Liver (tissue), 9 donors: ENCODE data around the gene APOBEC3A. TPM values are rescaled to one million over a fixed set of nuclear protein-coding genes. Genes with fewer than 3 reads are reported as not detected.

Experiments
- DNase-seq: peaks from one replicate; pipeline ENCODE4 v3.0.0-alpha.2; 2017; ENCODE audit warnings: low spot score
- H3K27ac ChIP-seq, 2 donors: one replicate each; pipeline ENCODE4 v1.7.0; 2013; ENCODE audit warnings: inconsistent platforms in 2 of 2, low read length in 2 of 2, control low read depth in 1 of 2, low read depth in 1 of 2, mild to moderate bottlenecking in 1 of 2
- H3K27me3 ChIP-seq, 4 donors: one replicate each; pipeline versions ENCODE4 v1.6.1 to v1.7.0; 2013; ENCODE audit warnings: low read length in 3 of 4, inconsistent platforms in 1 of 4, mild to moderate bottlenecking in 1 of 4, moderate library complexity in 1 of 4; ENCODE audit not compliant: control insufficient read depth in 4 of 4, insufficient read depth in 4 of 4
- H3K36me3 ChIP-seq, 4 donors: one replicate each; pipeline versions ENCODE4 v1.6.1 to v1.7.0; 2013; ENCODE audit warnings: low read length in 3 of 4, mild to moderate bottlenecking in 3 of 4, low read depth in 1 of 4, moderate library complexity in 1 of 4; ENCODE audit not compliant: control insufficient read depth in 4 of 4, insufficient read depth in 3 of 4
- H3K4me1 ChIP-seq, 4 donors: one replicate each; pipeline versions ENCODE4 v1.6.1 to v1.7.0; 2013; ENCODE audit warnings: low read length in 3 of 4, mild to moderate bottlenecking in 3 of 4, moderate library complexity in 1 of 4; ENCODE audit not compliant: control insufficient read depth in 4 of 4, insufficient read depth in 4 of 4
- H3K4me3 ChIP-seq, 3 donors: one replicate each; pipeline versions ENCODE4 v1.6.1 to v1.7.0; 2013; ENCODE audit warnings: low read length in 3 of 3, control low read depth in 1 of 3, low read depth in 1 of 3, mild to moderate bottlenecking in 1 of 3
- H3K9ac ChIP-seq, 2 donors: one replicate each; pipeline ENCODE4 v1.7.0; 2013; ENCODE audit warnings: low read length in 2 of 2, mild to moderate bottlenecking in 2 of 2, moderate library complexity in 2 of 2, control low read depth in 1 of 2, low read depth in 1 of 2
- H3K9me3 ChIP-seq, 4 donors: one replicate each; pipeline versions ENCODE4 v1.6.1 to v1.7.0; 2013; ENCODE audit warnings: low read length in 3 of 4; ENCODE audit not compliant: control insufficient read depth in 4 of 4
- CTCF ChIP-seq: fragments of 150-350 bp; IDR thresholded peaks from 2 replicates; pipeline ENCODE4 v1.5.1; 2017; ENCODE audit warnings: improper control_type of control experiment, low read depth, low read length; ENCODE audit not compliant: missing input control
- EGR1 ChIP-seq, 2 donors: IDR thresholded peaks; 2 replicates each; pipeline ENCODE4 v1.6.1; 2016 to 2018; ENCODE audit warnings: antibody characterized with exemption in 2 of 2, low read depth in 2 of 2
- FOXA1 ChIP-seq: IDR thresholded peaks from 2 replicates; pipeline ENCODE4 v1.6.1; 2016; ENCODE audit warnings: antibody characterized with exemption
- FOXA2 ChIP-seq: IDR thresholded peaks from 2 replicates; pipeline ENCODE4 v1.6.1; 2016; ENCODE audit warnings: antibody characterized with exemption
- JUND ChIP-seq, 2 donors: IDR thresholded peaks; 2 replicates each; pipeline ENCODE4 v1.6.1; 2016; ENCODE audit warnings: antibody characterized with exemption in 2 of 2
- MAX ChIP-seq: IDR thresholded peaks from 2 replicates; pipeline ENCODE4 v1.6.1; 2016; ENCODE audit warnings: antibody characterized with exemption
- NR2F2 ChIP-seq: IDR thresholded peaks from 2 replicates; pipeline ENCODE4 v1.6.1; 2016; ENCODE audit warnings: antibody characterized with exemption
- RAD21 ChIP-seq, 2 donors: IDR thresholded peaks; 2 replicates each; pipeline ENCODE4 v1.6.1; 2016; ENCODE audit warnings: antibody characterized with exemption in 2 of 2, mild to moderate bottlenecking in 2 of 2
- REST ChIP-seq: IDR thresholded peaks from 2 replicates; pipeline ENCODE4 v1.6.1; 2016; ENCODE audit warnings: antibody characterized with exemption, mild to moderate bottlenecking
- TAF1 ChIP-seq: conservative IDR thresholded peaks from 2 replicates; pipeline ENCODE4 v1.6.1; 2016; ENCODE audit warnings: antibody characterized with exemption, mild to moderate bottlenecking
- WGBS: extraction: QIAGEN DNeasy Blood & Tissue Kit; methylation state at CpG from one replicate; pipeline ENCODE4 v1.1.7; 2013; 5-methylcytosine and 5-hydroxymethylcytosine counted together
- polyA plus RNA-seq, 2 donors: library from polyadenylated mRNA; stranded (reverse) in 1 of 2; unstranded in 1 of 2; fragments of 200-250 nt in 1 of 2; fragments of >200 nt in 1 of 2; fragmentation: Nextera tagmentation in 1 of 2; extraction: Ambion mirVana in 1 of 2; gene quantifications; one replicate each; pipeline versions ENCODE4 v1.2.1 to v1.2.3, GENCODE V29; 2013 to 2015
- total RNA-seq, 2 donors: library from RNA; depleted of rRNA; stranded (reverse); fragments of >200 nt; gene quantifications; one replicate each; pipeline ENCODE4 v1.2.3, GENCODE V29; 2014
- donor health status: healthy.
- donor health status: healthy.
- donor health status: healthy.
- donor health status: healthy.
- donor health status: healthy.

The APOBEC3A gene
- total and polyA plus RNA-seq, 4 donors: 0.26 to 8.7 (median 4.6) TPM

GRCh38 chr22:38953577-38954413 lies 3.6 kb upstream of the APOBEC3A start:
- WGBS: 63% methylated on average over 15 of the region's 15 CpGs
- TF ChIP-seq EGR1 (IDR thresholded peaks at IDR 0.05; ENCODE audit: low read depth in 2 of 2): no peak
- TF ChIP-seq FOXA2: no peak
- TF ChIP-seq NR2F2: no peak
- no peak for TF ChIP-seq REST
- no peak for TF ChIP-seq TAF1
- TF ChIP-seq CTCF: no peak
- no peak for TF ChIP-seq RAD21 (IDR thresholded peaks at IDR 0.05)
- TF ChIP-seq JUND (IDR thresholded peaks at IDR 0.05): no peak
- Histone ChIP-seq H3K9me3 (no peaks in the 10 kb centered on the region), H3K4me3 (no peak overlapping the region), H3K27ac (peak overlapping the region; percentile 24 to 59), H3K27me3 (no peaks in the 10 kb centered on the region), H3K4me1 (no peaks in the 10 kb centered on the region), H3K36me3 (no peaks in the 10 kb centered on the region), H3K9ac (peak overlapping the region in 1 of 2 donors; percentile 9)
- no peak for DNase-seq

GRCh38 chr22:38954414-38955043 lies 2.9 kb upstream of the APOBEC3A start:
- H3K4me1 ChIP-seq: no peaks in the 10 kb centered on the region
- H3K9me3 ChIP-seq: no peaks in the 10 kb centered on the region
- TF ChIP-seq RAD21 (IDR thresholded peaks at IDR 0.05): no peak
- no peak for TF ChIP-seq CTCF
- no peak for TF ChIP-seq MAX
- no peak for TF ChIP-seq FOXA1
- TF ChIP-seq TAF1: no peak
- 69% methylated on average over 13 of the region's 13 CpGs for WGBS
- H3K27ac ChIP-seq: no peak overlapping the region
- DNase-seq: no peak
- no peak overlapping the region for H3K4me3 ChIP-seq
- no peaks in the 10 kb centered on the region for H3K27me3 ChIP-seq
- H3K9ac ChIP-seq: no peak overlapping the region
- no peaks in the 10 kb centered on the region for H3K36me3 ChIP-seq
